Stimulated activated CD4-positive, alpha-beta T cell treated with anti-CD3 and anti-CD28 coated beads, Interleukin-12 subunit alpha, Interleukin-12 subunit beta, amount 100 ng/mL, for 48 hours (primary cell): Measurements from ENCODE around the gene KYAT1.
"Not testable (repeated sequence)": the region's sequence is repeated elsewhere in the genome, so short reads cannot be mapped to it uniquely, and the experiment has no call there.

Experiments
- DNase-seq, 3 donors: peaks; one replicate each; pipeline ENCODE4 v3.0.0-alpha.2; 2020; ENCODE audit warnings: low read depth in 2 of 3, low spot score in 1 of 3

KYAT1 gene

DNA sequence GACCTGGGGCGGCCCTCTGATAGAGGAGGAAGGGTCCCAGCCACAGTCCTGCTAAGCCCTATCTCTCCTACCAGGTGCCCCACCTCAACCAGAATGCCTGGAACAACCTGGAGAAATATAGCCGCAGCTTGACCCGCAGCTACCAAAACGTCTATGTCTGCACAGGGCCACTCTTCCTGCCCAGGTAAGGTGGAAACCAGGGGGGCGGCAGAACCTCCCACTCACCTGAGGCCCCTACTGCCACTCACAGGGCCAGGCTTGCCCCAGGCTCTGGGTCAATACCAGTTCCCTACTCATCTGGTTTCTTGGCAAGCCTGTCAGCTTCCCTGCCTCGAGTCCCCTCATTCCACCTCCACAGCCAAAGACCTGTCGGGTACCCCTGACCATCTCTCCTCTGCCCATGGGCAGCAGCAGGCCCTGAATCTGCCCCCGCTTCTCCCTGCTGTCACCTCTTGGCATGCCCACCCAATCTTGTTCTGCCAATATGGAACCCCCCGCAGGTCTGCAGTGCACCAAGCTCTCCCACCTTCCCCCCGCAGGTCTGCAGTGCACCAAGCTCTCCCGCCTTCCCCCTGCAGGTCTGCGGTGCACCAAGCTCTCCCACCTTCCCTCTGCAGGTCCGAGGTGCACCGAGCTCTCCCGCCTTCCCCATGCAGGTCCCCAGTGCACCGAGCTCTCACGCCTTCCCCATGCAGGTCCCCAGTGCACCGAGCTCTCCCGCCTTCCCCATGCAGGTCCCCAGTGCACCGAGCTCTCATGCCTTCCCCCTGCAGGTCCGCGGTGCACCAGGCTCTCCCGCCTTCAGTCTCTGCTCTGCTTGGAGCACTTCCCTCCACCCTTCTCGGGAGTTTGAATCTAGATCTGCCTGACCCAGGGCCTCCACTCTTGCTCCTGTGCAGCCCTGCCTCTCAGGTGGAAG lies 60.8 kb downstream of the KYAT1 start:
- DNase-seq = no peak

DNA sequence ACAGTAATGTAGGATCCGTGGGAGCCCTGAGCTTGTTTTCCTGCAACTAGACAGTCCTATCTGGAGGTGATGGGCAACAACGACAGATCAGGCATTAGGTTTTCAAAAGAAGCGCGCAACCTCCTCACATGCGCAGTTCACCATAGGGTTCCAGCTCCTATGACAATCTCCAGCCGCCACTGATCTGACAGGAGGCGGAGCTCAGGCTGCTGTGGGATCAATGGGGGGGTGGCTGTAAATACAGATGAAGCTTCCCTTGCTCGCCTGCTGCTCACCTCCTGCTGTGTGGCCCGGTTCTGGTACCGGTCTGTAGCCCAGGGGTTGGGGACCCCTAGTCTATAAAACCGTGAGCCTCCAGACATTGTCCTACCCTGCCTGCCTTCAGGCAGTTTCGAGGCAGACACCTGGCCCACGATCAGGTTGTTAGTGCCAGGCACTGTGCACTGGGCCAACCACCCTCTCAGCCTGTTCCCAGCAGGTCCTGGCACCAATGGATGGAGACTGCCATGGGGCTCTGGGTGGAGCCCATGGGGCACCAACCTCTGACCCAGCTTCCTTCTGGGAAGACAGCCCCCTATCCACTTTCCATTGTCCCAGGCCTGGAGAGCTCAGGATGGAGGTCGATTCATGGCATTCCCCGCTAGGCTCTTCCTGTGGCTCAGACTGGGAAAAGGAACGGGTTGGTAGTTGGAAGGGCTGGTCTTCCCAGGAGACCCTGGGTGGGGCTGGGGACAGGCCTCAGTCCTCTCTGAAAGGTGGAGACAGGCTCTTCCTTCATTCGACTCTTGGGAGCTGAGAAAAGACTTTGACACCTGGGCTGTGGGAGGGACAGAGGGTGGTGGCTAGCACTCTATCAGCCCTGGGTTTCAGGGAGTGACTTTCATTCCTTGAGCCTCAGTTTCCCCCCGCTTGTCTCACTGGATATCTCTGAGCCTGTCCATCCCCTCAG lies 61.8 kb downstream of the KYAT1 start:
- no peak for DNase-seq

DNA sequence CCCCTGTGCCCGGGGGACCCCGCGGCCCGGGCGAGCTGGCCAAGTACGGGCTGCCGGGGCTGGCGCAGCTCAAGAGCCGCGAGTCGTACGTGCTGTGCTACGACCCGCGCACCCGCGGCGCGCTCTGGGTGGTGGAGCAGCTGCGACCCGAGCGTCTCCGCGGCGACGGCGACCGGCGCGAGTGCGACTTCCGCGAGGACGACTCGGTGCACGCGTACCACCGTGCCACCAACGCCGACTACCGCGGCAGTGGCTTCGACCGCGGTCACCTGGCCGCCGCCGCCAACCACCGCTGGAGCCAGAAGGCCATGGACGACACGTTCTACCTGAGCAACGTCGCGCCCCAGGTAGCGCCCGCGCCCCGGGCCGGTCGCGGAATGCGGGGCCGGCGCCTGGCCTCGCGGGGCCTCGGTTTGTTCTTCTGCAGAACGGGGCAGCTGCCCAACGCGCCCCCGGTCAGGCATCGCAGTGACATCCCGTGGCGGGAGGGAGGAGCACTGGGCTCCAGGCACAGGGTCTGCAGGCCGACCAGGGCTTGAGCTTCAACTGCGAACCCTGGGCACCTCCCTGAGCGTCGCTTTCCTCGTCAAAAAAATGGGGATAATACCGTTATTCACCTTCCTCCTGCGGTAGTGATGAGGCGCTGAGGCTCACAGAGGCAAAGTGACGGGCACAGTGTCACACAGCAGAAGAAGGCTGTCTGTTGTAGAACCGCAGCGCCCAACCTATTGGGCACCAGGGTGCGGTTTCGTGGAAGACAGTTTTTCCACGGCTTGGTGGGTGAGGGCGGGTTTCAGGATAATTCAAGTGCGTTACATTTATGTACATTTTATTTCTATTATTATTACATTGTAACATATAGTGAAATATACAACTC lies 62.7 kb downstream of the KYAT1 start:
- DNase-seq = peak in 2 of 3 donors; percentile 23 to 42

DNA sequence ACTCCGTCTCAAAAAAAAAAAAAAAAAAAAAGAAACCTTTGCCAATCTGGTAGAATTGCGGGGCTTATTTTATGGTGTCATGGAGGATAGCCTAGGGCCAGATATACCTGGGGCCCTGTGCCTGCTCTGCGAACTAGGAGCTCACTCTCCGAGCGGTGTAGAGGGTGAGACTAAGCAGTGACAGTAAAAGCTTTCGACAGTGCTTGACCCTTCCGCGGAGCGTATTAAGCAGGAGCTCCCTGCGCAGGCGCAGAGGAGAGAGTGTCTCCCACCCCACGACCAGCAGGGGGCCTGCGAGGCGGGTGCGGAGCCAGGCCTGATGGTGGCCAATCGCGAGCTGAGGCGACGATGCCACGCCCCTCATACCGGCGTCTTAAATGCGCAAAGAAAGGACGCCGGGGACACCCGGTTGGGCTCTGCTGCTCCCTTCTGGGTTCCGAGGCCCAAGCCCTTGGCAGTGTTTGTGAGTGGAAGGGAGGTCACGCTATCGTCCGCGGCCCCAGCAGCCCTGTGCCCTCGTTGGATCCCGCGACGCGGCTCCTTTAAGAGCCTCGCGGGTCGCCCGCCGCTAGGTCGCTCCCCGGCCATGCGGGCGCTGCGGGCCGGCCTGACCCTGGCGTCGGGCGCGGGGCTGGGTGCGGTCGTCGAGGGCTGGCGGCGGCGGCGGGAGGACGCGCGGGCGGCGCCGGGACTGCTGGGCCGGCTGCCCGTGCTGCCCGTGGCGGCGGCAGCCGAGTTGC lies 63.5 kb downstream of the KYAT1 start, which contains the start of gene ENDOG:
TSS of gene ENDOG (plus strand) at position 402 of the 740 bp plus-strand sequence. CDS start at position 587, 185 bp downstream.
- peak; percentile 96 to 97 (median 96) for DNase-seq

DNA sequence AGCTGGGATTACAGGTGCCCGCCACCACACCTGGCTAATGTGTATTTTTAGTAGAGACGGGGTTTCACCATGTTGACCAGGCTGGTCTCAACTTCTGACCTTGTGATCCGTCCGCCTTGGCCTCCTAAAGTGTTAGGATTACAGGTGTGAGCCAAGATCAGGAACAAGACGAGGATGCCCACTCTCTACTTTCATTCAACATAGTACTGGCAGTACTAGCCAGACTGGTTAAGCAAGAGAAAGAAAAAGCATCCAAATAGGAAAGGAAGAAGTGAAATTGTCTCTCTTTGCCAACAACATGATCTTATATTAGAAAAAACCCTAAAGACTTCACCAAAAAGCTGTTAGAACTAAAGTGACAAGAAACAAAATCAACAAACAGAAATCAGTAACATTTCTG lies 70.9 kb downstream of the KYAT1 start:
- DNase-seq = no peak

DNA sequence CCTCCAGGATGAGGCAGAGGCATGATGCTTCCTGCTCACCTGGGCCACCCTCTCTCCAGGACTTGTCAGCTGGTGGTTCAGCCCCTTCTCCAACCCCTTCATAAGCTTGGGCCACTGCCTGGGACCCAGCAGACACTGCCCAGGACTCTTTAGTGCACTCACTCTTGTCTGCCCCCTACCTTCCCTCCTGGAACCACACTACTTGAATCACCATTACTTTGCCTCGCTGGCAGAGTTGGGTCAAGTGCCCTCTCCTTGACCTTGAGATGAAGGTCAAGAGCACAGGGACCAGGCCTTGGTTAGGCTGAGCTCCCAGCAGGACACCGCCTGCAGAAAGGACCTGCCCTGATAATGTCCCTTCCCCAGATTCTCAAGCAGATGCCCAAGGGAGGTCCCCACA lies 71.9 kb downstream of the KYAT1 start:
- DNase-seq = no peak

DNA sequence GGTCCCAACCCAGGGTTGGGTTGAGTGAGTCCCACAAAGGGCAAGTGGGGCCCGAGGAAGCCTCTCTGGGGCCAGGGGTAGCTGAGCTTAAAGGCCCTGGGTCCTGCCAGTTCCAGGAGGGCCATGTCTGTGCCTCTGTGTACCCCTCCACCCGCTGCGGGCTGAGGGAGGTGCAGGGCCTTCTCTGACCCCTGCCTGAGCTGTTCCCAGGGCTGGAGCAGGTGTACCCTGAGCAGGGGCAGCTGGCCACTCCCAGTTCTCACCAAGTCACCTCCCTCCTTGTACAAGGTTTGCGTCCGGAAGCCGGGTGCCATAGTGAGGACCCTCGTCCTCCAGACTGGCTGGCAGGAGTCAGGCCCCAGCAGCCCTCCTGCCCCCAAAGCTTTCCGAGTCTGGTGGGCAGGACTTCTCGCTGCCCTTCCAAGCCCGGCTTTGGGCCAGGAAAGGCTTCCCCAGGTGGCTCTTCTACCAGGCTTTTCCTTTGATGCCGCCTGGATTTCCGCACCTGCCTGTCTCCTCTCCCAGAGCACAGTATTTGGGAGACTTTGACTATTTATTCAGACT lies 72.6 kb downstream of the KYAT1 start:
- no peak for DNase-seq

DNA sequence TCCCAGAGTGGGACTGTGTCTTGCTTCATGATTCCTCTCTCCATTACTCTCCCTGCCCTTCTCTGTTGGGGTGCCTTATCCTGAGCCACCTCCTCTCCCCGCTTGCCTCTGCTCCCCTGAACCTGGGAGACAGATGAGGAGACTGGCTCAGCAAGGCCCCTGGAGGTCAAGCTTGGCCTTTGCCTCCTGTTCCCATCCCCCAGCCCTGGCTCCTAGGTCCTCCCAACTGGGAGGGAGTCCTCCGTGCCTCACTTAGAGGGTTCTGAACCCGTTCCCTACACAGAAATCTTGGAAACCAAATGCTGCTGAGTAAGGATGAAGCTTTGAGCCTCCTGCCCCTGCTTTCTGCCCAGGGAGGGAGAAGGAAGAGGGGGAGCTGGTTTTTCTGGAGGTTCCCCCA lies 73.2 kb downstream of the KYAT1 start:
- no peak for DNase-seq

DNA sequence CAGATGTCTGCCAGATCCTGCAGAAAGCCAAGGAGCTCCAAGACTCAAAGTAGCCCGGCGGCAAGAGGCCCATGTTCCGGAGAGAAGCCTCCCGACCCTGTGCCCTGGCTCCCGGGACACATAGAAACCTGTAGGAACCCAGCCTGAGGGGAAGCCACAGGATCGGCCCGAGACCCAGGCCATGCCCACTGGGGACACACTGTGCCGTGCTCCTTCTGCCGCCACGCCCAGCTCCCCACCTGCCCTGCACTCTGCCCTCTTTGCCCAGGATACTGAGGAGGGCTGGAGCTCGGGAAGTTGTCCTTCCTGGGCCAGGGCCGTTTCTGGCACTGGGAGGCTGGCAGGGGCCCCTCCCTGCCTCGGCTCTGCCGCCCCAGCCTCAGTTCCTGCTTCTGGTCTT lies 73.9 kb downstream of the KYAT1 start:
- DNase-seq = no peak

DNA sequence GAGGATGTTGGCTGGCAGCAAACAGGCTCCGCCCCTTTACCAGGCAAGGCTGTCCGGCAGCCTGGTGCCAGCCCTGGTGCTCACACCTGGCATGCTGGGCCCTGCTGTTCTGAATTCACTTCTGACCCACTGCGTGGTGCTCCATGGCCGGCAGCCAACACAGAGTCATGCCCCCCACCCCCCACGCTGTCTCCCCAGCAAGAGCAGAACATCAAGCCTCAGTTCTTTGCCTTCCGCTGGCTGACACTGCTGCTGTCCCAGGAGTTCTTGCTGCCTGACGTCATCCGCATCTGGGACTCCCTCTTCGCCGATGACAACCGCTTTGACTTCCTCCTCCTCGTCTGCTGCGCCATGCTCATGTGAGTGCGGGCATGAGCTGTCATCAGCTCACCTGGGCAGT lies 76.1 kb downstream of the KYAT1 start:
- DNase-seq = no peak

DNA sequence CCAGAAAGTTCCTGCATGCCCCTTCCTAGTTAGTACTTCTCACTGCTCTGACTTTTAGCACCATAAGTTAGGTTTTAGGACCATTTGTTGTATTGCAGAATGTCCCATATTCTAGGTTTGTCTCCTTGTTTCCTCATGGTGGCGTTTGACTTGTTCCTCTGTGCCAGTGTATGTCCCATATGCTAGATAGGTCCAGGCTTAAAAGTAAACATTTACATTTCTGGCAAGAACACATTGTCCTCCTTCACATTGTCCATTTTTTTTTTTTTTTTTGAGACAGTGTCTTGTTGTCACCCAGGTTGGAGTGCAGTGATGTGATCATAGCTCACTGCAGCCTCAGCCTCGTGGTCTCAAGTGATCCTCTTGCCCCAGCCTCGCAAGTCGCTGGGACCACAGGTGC lies 79.3 kb downstream of the KYAT1 start:
- no peak for DNase-seq

DNA sequence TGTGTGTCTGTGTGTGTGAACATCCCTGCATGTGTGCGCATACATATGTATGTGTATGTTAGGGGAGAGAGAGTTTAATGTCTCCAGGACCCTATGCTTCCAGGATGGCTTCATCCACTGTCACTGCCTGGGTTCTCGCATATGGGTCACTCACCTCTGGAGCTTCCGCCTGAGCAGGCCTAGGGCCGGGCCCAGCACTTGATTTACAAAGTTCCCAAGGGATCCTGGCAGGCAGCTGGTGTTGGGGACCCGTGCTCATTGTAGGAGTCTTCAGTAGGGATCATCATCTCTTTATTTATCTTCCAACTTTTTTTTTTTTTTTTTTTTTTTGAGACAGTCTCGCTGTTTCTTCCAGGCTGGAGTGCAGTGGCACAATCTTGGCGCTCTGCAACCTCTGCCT lies 81.7 kb downstream of the KYAT1 start:
- no peak for DNase-seq

DNA sequence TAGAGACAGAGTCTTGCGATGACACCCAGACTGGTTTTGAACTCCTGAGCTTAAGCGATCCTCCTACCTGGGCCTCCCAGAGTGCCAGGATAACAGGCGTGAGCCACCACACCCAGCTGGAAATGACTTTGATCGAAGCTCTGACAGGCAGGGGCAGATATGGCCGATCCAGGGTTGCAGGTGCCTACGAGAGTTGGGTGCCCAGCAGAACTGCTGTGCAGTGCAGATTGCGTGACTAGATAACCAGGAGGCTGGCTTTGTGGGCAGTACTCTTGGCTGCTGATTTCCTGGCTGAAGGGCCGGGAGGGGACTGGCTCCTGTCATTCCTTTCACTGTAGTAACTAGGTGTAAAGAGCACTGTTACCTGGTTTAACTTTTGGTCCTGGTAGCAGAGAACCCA lies 82.9 kb downstream of the KYAT1 start:
- DNase-seq = no peak

DNA sequence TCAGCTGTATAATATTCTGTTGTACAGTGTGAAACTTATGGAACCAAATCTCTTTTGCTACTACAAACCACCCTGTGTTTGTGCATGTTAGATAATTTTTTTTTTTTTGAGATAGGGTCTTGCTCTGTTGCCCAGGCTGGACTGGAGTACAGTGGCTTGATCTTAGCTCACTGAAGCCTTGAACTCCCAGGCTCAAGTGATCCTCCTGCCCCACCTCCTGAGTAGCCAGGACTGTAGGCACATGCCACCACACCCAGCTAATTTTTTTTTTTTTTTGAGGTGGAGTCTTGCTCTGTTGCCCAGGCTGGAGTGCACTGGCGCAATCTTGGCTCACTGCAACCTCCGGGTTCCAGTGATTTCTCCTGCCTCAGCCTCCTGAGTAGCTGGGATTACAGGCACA lies 86.8 kb downstream of the KYAT1 start:
- DNase-seq = not testable (repeated sequence)

DNA sequence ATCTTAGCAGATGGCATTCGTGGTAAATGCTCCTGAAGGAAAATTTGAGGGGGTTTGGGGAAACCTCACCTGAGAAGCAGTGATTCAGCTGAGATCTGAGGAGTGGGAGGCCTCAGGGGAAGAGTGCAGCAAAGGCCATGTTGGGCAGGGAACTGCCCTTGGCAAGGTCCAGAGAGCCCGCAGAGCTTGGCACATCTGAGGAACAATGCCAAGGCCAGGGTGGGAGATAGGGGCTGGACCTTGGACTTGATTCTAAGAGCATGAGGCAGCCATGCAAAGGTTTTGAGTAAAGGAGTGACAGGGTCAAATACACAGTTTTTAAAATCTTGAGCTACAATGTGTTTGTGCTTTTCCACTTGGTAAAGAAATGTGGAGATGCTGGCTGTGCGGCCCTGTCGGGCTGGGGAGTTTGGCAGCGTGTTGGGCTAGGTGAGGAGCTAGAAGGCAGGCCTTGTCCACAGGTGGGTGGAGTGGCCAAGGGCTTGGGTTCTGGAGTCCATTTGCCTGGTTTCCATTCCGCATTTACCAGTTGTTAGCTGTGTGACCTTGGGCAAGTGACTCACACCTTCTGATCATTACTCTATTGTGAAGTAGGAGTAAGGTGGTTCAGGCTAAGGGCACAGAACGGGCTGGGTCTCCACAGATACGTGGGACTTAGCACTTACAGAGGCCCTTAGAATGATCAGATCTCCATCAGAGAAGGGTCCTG lies 88.6 kb downstream of the KYAT1 start:
- no peak for DNase-seq

DNA sequence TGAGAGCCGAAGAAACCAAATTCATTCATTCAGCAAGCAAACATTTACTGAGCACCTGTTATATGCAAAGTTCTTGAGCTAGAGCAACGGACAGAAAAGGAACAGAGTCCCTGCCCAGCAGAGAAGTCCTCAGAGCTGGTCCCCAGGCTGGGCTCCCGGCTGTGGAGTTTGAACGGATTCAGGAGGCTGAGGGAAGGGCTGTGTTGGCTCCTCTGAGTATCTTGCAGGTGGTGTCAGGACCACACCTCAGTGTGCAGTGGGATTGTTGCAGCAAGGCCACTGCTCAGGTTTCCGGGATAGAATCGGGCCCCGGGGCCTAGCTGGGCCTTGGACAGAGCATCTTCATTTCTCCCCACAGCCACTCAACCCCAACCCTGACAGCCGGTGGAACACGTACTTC lies 89.6 kb downstream of the KYAT1 start:
- no peak for DNase-seq

DNA sequence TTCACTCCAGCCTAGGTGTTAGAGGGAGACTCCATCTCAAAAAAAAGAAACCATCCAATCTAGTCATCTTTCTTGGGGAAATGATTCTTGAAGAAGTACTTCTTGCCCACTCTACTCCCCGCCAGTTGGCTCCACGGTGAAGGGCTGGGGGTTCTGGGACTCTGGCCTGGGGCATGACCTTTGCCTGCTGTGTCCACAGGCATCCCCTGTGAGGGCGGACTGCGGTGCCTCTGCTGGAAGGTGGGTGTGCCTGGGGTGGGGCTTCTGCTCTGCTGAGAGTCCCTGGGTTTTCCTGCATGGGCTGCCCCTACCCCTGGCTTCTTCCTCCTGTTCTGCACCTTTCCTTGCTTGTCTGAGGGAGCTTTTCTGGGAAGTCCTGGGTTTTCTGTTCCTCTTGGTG lies 91.2 kb downstream of the KYAT1 start:
- no peak for DNase-seq

DNA sequence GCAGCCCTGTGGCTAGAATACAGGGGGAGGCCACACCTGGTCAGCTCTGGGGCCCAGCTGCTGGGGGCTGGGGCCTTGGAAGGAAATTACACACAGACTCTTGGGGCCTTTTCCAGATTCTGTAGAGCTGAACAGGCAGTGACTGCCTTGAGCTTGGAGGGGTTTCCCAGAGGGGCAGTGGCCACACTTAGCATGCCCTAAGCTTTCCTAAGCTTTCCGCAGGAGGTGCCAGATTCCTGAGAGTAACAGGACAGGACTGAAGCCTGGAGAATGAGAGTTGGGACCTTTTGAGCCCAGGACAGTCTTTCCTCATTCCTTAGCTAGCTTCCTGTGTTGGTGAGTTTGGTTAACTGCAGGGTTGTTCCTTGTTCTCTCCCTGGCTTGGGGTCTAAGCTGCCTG lies 93.3 kb downstream of the KYAT1 start:
- no peak for DNase-seq

DNA sequence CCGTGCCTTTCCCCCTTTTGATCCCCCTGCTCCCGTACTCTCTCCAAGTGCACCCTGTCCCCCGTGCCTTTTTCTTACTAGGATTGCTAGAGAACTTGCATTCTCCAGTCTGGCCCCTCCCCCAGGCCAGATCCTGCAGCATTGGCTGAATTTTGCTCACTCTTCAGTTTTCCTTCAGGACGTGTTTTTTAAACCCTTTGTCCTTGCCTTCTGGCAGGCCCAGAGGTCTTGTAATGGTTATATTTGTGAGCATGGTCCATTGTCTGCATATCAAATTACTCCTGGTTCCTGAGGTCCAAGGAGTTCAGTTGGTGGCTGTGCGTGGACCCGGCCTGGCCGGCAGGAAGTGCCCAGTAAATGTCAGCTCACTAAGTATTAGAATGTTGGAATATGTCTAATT lies 94.1 kb downstream of the KYAT1 start:
- no peak for DNase-seq
